ENCODE data around the gene EPHA7.

EPHA7 gene

GRCh38 chr6:93238632-93239031 is 180.7 kb downstream of the EPHA7 start:
- Histone ChIP-seq H2BK120ac (ENCODE audit: low read depth, low read length) (no peak overlapping the region), H4K5ac (ENCODE audit: low read length) (no peak overlapping the region), H3K27me3 (ENCODE audit: insufficient read depth, low read length, poor library complexity) (no peaks in the 10 kb centered on the region), H3K4me3 (ENCODE audit: low read length) (no peak overlapping the region), H3K18ac (ENCODE audit: low read length) (no peak overlapping the region), H2BK15ac (replicated peaks; ENCODE audit: low read depth) (no peak overlapping the region), H3K79me2 (ENCODE audit: control insufficient read depth, insufficient read depth, low read length) (no peaks in the 10 kb centered on the region), H3K4me2 (ENCODE audit: low read length) (no peak overlapping the region), H3K4ac (ENCODE audit: low read depth, low read length) (no peak overlapping the region), H3K9ac (ENCODE audit: low read length) (no peak overlapping the region), H3K79me1 (ENCODE audit: low read length) (no peaks in the 10 kb centered on the region), H2AK5ac (ENCODE audit: low read length) (no peak overlapping the region), H3K56ac (ENCODE audit: low read length) (no peak overlapping the region), H2BK5ac (ENCODE audit: low read length) (no peak overlapping the region), H3K36me3 (ENCODE audit: control insufficient read depth, insufficient read depth, low read length) (no peaks in the 10 kb centered on the region), H3K27ac (ENCODE audit: low read depth, low read length) (no peak overlapping the region), H3K4me1 (ENCODE audit: control insufficient read depth, low read depth, low read length) (no peaks in the 10 kb centered on the region), H4K8ac (ENCODE audit: low read depth, low read length) (no peak overlapping the region), H3K23ac (ENCODE audit: low read length) (no peak overlapping the region)
- WGBS (ENCODE audit: extremely low coverage, insufficient coverage, low lambda C conversion rate): no CpG with 5 or more reads among the region's 1 CpG
- DNase-seq: peak; percentile 4

GRCh38 chr6:93235775-93236174 is 183.6 kb downstream of the EPHA7 start:
- no peak overlapping the region for H3K56ac ChIP-seq (ENCODE audit: low read length)
- H4K5ac ChIP-seq (ENCODE audit: low read length): no peak overlapping the region
- H3K4me2 ChIP-seq (ENCODE audit: low read length): no peak overlapping the region
- no peaks in the 10 kb centered on the region for H3K36me3 ChIP-seq (ENCODE audit: control insufficient read depth, insufficient read depth, low read length)
- no peak overlapping the region for H2BK5ac ChIP-seq (ENCODE audit: low read length)
- H3K27ac ChIP-seq (ENCODE audit: low read depth, low read length): no peak overlapping the region
- H4K8ac ChIP-seq (ENCODE audit: low read depth, low read length): no peak overlapping the region
- H3K79me1 ChIP-seq (ENCODE audit: low read length): no peaks in the 10 kb centered on the region
- no peak overlapping the region for H3K4ac ChIP-seq (ENCODE audit: low read depth, low read length)
- H3K23ac ChIP-seq (ENCODE audit: low read length): no peak overlapping the region
- H2AK5ac ChIP-seq (ENCODE audit: low read length): no peak overlapping the region
- WGBS (ENCODE audit: extremely low coverage, insufficient coverage, low lambda C conversion rate): no CpG with 5 or more reads among the region's 3 CpGs
- peak; percentile 32 for DNase-seq
- no peak overlapping the region for H3K18ac ChIP-seq (ENCODE audit: low read length)
- H3K4me3 ChIP-seq (ENCODE audit: low read length): no peak overlapping the region
- H2BK120ac ChIP-seq (ENCODE audit: low read depth, low read length): no peak overlapping the region
- H2BK15ac ChIP-seq (replicated peaks; ENCODE audit: low read depth): no peak overlapping the region
- no peak overlapping the region for H3K9ac ChIP-seq (ENCODE audit: low read length)
- H3K27me3 ChIP-seq (ENCODE audit: insufficient read depth, low read length, poor library complexity): no peaks in the 10 kb centered on the region
- no peaks in the 10 kb centered on the region for H3K4me1 ChIP-seq (ENCODE audit: control insufficient read depth, low read depth, low read length)
- no peaks in the 10 kb centered on the region for H3K79me2 ChIP-seq (ENCODE audit: control insufficient read depth, insufficient read depth, low read length)

GRCh38 chr6:93226822-93227221 is 192.5 kb downstream of the EPHA7 start:
- H3K79me1 ChIP-seq (ENCODE audit: low read length): no peaks in the 10 kb centered on the region
- H3K4me1 ChIP-seq (ENCODE audit: control insufficient read depth, low read depth, low read length): no peaks in the 10 kb centered on the region
- H3K27ac ChIP-seq (ENCODE audit: low read depth, low read length): no peak overlapping the region
- H3K23ac ChIP-seq (ENCODE audit: low read length): no peak overlapping the region
- no peaks in the 10 kb centered on the region for H3K36me3 ChIP-seq (ENCODE audit: control insufficient read depth, insufficient read depth, low read length)
- H3K4ac ChIP-seq (ENCODE audit: low read depth, low read length): no peak overlapping the region
- H2BK5ac ChIP-seq (ENCODE audit: low read length): no peak overlapping the region
- no CpG with 5 or more reads among the region's 1 CpG for WGBS (ENCODE audit: extremely low coverage, insufficient coverage, low lambda C conversion rate)
- no peak overlapping the region for H3K4me2 ChIP-seq (ENCODE audit: low read length)
- H2BK120ac ChIP-seq (ENCODE audit: low read depth, low read length): no peak overlapping the region
- H3K27me3 ChIP-seq (ENCODE audit: insufficient read depth, low read length, poor library complexity): no peaks in the 10 kb centered on the region
- no peak overlapping the region for H3K9ac ChIP-seq (ENCODE audit: low read length)
- H3K79me2 ChIP-seq (ENCODE audit: control insufficient read depth, insufficient read depth, low read length): no peaks in the 10 kb centered on the region
- H3K4me3 ChIP-seq (ENCODE audit: low read length): no peak overlapping the region
- H4K5ac ChIP-seq (ENCODE audit: low read length): no peak overlapping the region
- H4K8ac ChIP-seq (ENCODE audit: low read depth, low read length): no peak overlapping the region
- no peak overlapping the region for H3K56ac ChIP-seq (ENCODE audit: low read length)
- H2BK15ac ChIP-seq (replicated peaks; ENCODE audit: low read depth): no peak overlapping the region
- H3K18ac ChIP-seq (ENCODE audit: low read length): no peak overlapping the region
- no peak for DNase-seq
- no peak overlapping the region for H2AK5ac ChIP-seq (ENCODE audit: low read length)

GRCh38 chr6:93222071-93222851 is 197.1 kb downstream of the EPHA7 start:
- Histone ChIP-seq H2BK15ac (replicated peaks; ENCODE audit: low read depth) (no peak overlapping the region), H2BK5ac (ENCODE audit: low read length) (no peak overlapping the region), H2AK5ac (ENCODE audit: low read length) (no peak overlapping the region), H4K5ac (ENCODE audit: low read length) (no peak overlapping the region), H3K18ac (ENCODE audit: low read length) (no peak overlapping the region), H3K4me1 (ENCODE audit: control insufficient read depth, low read depth, low read length) (no peaks in the 10 kb centered on the region), H3K56ac (ENCODE audit: low read length) (no peak overlapping the region), H3K4me2 (ENCODE audit: low read length) (no peak overlapping the region), H3K27me3 (ENCODE audit: insufficient read depth, low read length, poor library complexity) (no peaks in the 10 kb centered on the region), H3K79me1 (ENCODE audit: low read length) (no peaks in the 10 kb centered on the region), H3K79me2 (ENCODE audit: control insufficient read depth, insufficient read depth, low read length) (no peaks in the 10 kb centered on the region), H3K27ac (ENCODE audit: low read depth, low read length) (no peak overlapping the region), H3K4me3 (ENCODE audit: low read length) (no peak overlapping the region), H3K23ac (ENCODE audit: low read length) (no peak overlapping the region), H4K8ac (ENCODE audit: low read depth, low read length) (no peak overlapping the region), H3K9ac (ENCODE audit: low read length) (no peak overlapping the region), H3K4ac (ENCODE audit: low read depth, low read length) (no peak overlapping the region), H2BK120ac (ENCODE audit: low read depth, low read length) (no peak overlapping the region), H3K36me3 (ENCODE audit: control insufficient read depth, insufficient read depth, low read length) (no peaks in the 10 kb centered on the region)
- peak; percentile 65 for DNase-seq
- WGBS (ENCODE audit: extremely low coverage, insufficient coverage, low lambda C conversion rate): no CpG with 5 or more reads among the region's 4 CpGs

- H4K8ac ChIP-seq (ENCODE audit: low read depth, low read length): no peak overlapping the region
- H3K4ac ChIP-seq (ENCODE audit: low read depth, low read length): no peak overlapping the region
- no peak overlapping the region for H3K4me3 ChIP-seq (ENCODE audit: low read length)
Measured at GRCh38 chr6:93219447-93219846, 199.9 kb downstream of the EPHA7 start.

GRCh38 chr6:93218096-93218495 is 201.3 kb downstream of the EPHA7 start:
- Histone ChIP-seq H2BK5ac (ENCODE audit: low read length) (no peak overlapping the region), H2BK120ac (ENCODE audit: low read depth, low read length) (no peak overlapping the region), H3K56ac (ENCODE audit: low read length) (no peak overlapping the region), H3K4me2 (ENCODE audit: low read length) (no peak overlapping the region), H3K27me3 (ENCODE audit: insufficient read depth, low read length, poor library complexity) (no peaks in the 10 kb centered on the region), H3K4me3 (ENCODE audit: low read length) (no peak overlapping the region), H3K18ac (ENCODE audit: low read length) (no peak overlapping the region), H3K9ac (ENCODE audit: low read length) (no peak overlapping the region), H3K4ac (ENCODE audit: low read depth, low read length) (no peak overlapping the region), H3K27ac (ENCODE audit: low read depth, low read length) (no peak overlapping the region), H2BK15ac (replicated peaks; ENCODE audit: low read depth) (no peak overlapping the region), H3K36me3 (ENCODE audit: control insufficient read depth, insufficient read depth, low read length) (no peaks in the 10 kb centered on the region), H3K79me1 (ENCODE audit: low read length) (no peaks in the 10 kb centered on the region), H4K5ac (ENCODE audit: low read length) (no peak overlapping the region), H2AK5ac (ENCODE audit: low read length) (no peak overlapping the region), H3K79me2 (ENCODE audit: control insufficient read depth, insufficient read depth, low read length) (no peaks in the 10 kb centered on the region), H3K4me1 (ENCODE audit: control insufficient read depth, low read depth, low read length) (no peaks in the 10 kb centered on the region), H4K8ac (ENCODE audit: low read depth, low read length) (no peak overlapping the region), H3K23ac (ENCODE audit: low read length) (no peak overlapping the region)
- no peak for DNase-seq
- WGBS (ENCODE audit: extremely low coverage, insufficient coverage, low lambda C conversion rate): no CpG with 5 or more reads among the region's 2 CpGs

More at GRCh38 chr6:93219447-93219846, 199.9 kb downstream of the EPHA7 start:
- Histone ChIP-seq H3K27ac (ENCODE audit: low read depth, low read length) (no peak overlapping the region), H3K79me1 (ENCODE audit: low read length) (no peaks in the 10 kb centered on the region), H3K56ac (ENCODE audit: low read length) (no peak overlapping the region), H3K27me3 (ENCODE audit: insufficient read depth, low read length, poor library complexity) (no peaks in the 10 kb centered on the region), H2BK15ac (replicated peaks; ENCODE audit: low read depth) (no peak overlapping the region), H3K4me1 (ENCODE audit: control insufficient read depth, low read depth, low read length) (no peaks in the 10 kb centered on the region), H3K9ac (ENCODE audit: low read length) (no peak overlapping the region), H3K18ac (ENCODE audit: low read length) (no peak overlapping the region), H2BK5ac (ENCODE audit: low read length) (no peak overlapping the region), H4K5ac (ENCODE audit: low read length) (no peak overlapping the region), H3K23ac (ENCODE audit: low read length) (no peak overlapping the region), H3K4me2 (ENCODE audit: low read length) (no peak overlapping the region), H3K36me3 (ENCODE audit: control insufficient read depth, insufficient read depth, low read length) (no peaks in the 10 kb centered on the region), H3K79me2 (ENCODE audit: control insufficient read depth, insufficient read depth, low read length) (no peaks in the 10 kb centered on the region), H2BK120ac (ENCODE audit: low read depth, low read length) (no peak overlapping the region), H2AK5ac (ENCODE audit: low read length) (no peak overlapping the region)
- no peak for DNase-seq
- WGBS (ENCODE audit: extremely low coverage, insufficient coverage, low lambda C conversion rate): no CpG with 5 or more reads among the region's 1 CpG
